Measurements from ENCODE around the gene MAN2B2.

GRCh38 chr4:6660430-6660829 lies 85.4 kb downstream of the MAN2B2 start:
- TF ChIP-seq POLR2AphosphoS5 (IDR thresholded peaks at IDR 0.05; ENCODE audit: low read depth, low read length) (no peak), POLR2A (IDR thresholded peaks at IDR 0.05; ENCODE audit: low read depth, low read length) (no peak), TAF1 (IDR thresholded peaks at IDR 0.05; ENCODE audit: low read depth, low read length) (no peak), POU2F2 (IDR thresholded peaks at IDR 0.05; ENCODE audit: low read depth, low read length) (no peak), PAX5 (IDR thresholded peaks at IDR 0.05; ENCODE audit: insufficient read depth, low read length, severe bottlenecking) (no peak)
